Measurements from ENCODE around the gene DTNBP1. TPM values are rescaled to one million over a fixed set of nuclear protein-coding genes. Genes with fewer than 3 reads are reported as not detected.

Gene DTNBP1
- total and polyA plus RNA-seq, 2 donors (not counting 1 experiment from before 2014, with no cell fraction given), result 9.9 to 13.6 TPM

GRCh38 chr6:15577106-15577505 lies 85.7 kb downstream of the DTNBP1 start:
- no peak for DNase-seq (ENCODE audit: low read depth in 2 of 2)
- Histone ChIP-seq H4K20me1 (ENCODE audit: control insufficient read depth, extremely low read depth, insufficient read depth, low read length) (no peaks in the 10 kb centered on the region), H2AFZ (ENCODE audit: low read length) (no peak overlapping the region), H3K9me3 (ENCODE audit: control insufficient read depth, insufficient read depth, low read depth, low read length) (no peaks in the 10 kb centered on the region), H3K4me3 (replicated peaks in 1 of 4; ENCODE audit: control extremely low read depth in 1 of 4, insufficient read depth in 1 of 4, low read depth in 3 of 4, low read length in 4 of 4) (no peak overlapping the region), H3K36me3 (ENCODE audit: control insufficient read depth, insufficient read depth, low read length) (no peaks in the 10 kb centered on the region), H3K27me3 (ENCODE audit: control insufficient read depth, insufficient read depth, low read length) (no peaks in the 10 kb centered on the region), H3K4me2 (ENCODE audit: extremely low read depth, insufficient read depth, low read length) (no peak overlapping the region), H3K27ac (ENCODE audit: insufficient read depth, low read length) (no peak overlapping the region), H3K4me1 (ENCODE audit: control insufficient read depth, extremely low read depth, insufficient read depth, low read length) (no peaks in the 10 kb centered on the region), H3K9ac (ENCODE audit: insufficient read depth, low read length) (no peak overlapping the region), H3K79me2 (ENCODE audit: control insufficient read depth, insufficient read depth, low read length) (no peaks in the 10 kb centered on the region)
- TF ChIP-seq, protein P1, sequence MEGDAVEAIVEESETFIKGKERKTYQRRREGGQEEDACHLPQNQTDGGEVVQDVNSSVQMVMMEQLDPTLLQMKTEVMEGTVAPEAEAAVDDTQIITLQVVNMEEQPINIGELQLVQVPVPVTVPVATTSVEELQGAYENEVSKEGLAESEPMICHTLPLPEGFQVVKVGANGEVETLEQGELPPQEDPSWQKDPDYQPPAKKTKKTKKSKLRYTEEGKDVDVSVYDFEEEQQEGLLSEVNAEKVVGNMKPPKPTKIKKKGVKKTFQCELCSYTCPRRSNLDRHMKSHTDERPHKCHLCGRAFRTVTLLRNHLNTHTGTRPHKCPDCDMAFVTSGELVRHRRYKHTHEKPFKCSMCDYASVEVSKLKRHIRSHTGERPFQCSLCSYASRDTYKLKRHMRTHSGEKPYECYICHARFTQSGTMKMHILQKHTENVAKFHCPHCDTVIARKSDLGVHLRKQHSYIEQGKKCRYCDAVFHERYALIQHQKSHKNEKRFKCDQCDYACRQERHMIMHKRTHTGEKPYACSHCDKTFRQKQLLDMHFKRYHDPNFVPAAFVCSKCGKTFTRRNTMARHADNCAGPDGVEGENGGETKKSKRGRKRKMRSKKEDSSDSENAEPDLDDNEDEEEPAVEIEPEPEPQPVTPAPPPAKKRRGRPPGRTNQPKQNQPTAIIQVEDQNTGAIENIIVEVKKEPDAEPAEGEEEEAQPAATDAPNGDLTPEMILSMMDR (conservative IDR thresholded peaks at IDR 0.05 in 1 of 2, IDR thresholded peaks at IDR 0.05 in 1 of 2; ENCODE audit: low read depth in 1 of 2, low read length in 2 of 2), result no peak
- no peak for TF ChIP-seq EZH2 (IDR thresholded peaks at IDR 0.05; ENCODE audit: low read length, missing control alignments)

DNA sequence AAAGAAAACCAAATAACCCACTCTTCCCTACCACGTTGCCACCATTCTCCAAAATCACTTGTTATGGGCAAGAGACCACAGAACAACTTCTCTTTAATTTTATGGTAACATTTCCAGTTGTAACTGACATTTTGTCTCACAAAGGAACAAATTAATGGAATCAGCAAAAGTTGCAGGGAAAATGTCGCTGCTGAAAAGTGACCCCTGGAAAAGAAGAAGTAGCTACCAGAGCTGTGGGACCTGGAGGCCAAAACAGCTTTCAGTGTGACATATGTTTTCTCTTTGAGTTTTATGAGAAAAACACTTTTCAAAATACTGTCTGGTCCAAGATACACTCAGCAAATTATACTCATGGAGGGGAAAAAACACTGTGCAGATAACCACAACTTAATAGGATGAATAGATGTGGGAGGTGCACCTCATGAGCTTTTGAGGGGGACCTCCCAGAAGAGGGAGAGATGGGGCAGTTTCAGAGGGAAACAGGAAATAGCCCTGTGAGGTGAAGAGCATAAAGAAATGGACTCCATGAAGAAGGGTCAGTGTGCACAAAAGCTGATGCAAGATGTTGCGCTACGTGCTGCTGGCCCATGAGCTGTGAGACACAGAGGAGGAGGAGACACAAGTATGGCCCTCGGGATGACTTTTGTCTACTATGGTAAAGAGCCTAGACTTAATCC lies 87.3 kb downstream of the DTNBP1 start:
- no peaks in the 10 kb centered on the region for H3K36me3 ChIP-seq (ENCODE audit: control insufficient read depth, insufficient read depth, low read length)
- no peaks in the 10 kb centered on the region for H3K9me3 ChIP-seq (ENCODE audit: control insufficient read depth, insufficient read depth, low read depth, low read length)
- H4K20me1 ChIP-seq (ENCODE audit: control insufficient read depth, extremely low read depth, insufficient read depth, low read length), result no peaks in the 10 kb centered on the region
- no peak for TF ChIP-seq EZH2 (IDR thresholded peaks at IDR 0.05; ENCODE audit: low read length, missing control alignments)
- TF ChIP-seq, protein P1 (conservative IDR thresholded peaks at IDR 0.05 in 1 of 2, IDR thresholded peaks at IDR 0.05 in 1 of 2; ENCODE audit: low read depth in 1 of 2, low read length in 2 of 2), result no peak
- DNase-seq (ENCODE audit: low read depth in 2 of 2), result no peak
- no peak overlapping the region for H2AFZ ChIP-seq (ENCODE audit: low read length)
- no peaks in the 10 kb centered on the region for H3K4me1 ChIP-seq (ENCODE audit: control insufficient read depth, extremely low read depth, insufficient read depth, low read length)
- no peak overlapping the region for H3K9ac ChIP-seq (ENCODE audit: insufficient read depth, low read length)
- H3K4me2 ChIP-seq (ENCODE audit: extremely low read depth, insufficient read depth, low read length), result no peak overlapping the region
- no peak overlapping the region for H3K4me3 ChIP-seq (replicated peaks in 1 of 4; ENCODE audit: control extremely low read depth in 1 of 4, insufficient read depth in 1 of 4, low read depth in 3 of 4, low read length in 4 of 4)
- H3K79me2 ChIP-seq (ENCODE audit: control insufficient read depth, insufficient read depth, low read length), result no peaks in the 10 kb centered on the region
- H3K27me3 ChIP-seq (ENCODE audit: control insufficient read depth, insufficient read depth, low read length), result no peaks in the 10 kb centered on the region
- no peak overlapping the region for H3K27ac ChIP-seq (ENCODE audit: insufficient read depth, low read length)

GRCh38 chr6:15574486-15574885 lies 88.3 kb downstream of the DTNBP1 start:
- Histone ChIP-seq H3K4me1 (ENCODE audit: control insufficient read depth, extremely low read depth, insufficient read depth, low read length) (no peaks in the 10 kb centered on the region), H4K20me1 (ENCODE audit: control insufficient read depth, extremely low read depth, insufficient read depth, low read length) (no peaks in the 10 kb centered on the region), H3K9me3 (ENCODE audit: control insufficient read depth, insufficient read depth, low read depth, low read length) (no peaks in the 10 kb centered on the region), H3K36me3 (ENCODE audit: control insufficient read depth, insufficient read depth, low read length) (no peaks in the 10 kb centered on the region), H3K4me2 (ENCODE audit: extremely low read depth, insufficient read depth, low read length) (no peak overlapping the region), H3K27me3 (ENCODE audit: control insufficient read depth, insufficient read depth, low read length) (no peaks in the 10 kb centered on the region), H3K4me3 (replicated peaks in 1 of 4; ENCODE audit: control extremely low read depth in 1 of 4, insufficient read depth in 1 of 4, low read depth in 3 of 4, low read length in 4 of 4) (no peak overlapping the region), H3K9ac (ENCODE audit: insufficient read depth, low read length) (no peak overlapping the region), H3K79me2 (ENCODE audit: control insufficient read depth, insufficient read depth, low read length) (no peaks in the 10 kb centered on the region), H3K27ac (ENCODE audit: insufficient read depth, low read length) (no peak overlapping the region), H2AFZ (ENCODE audit: low read length) (no peak overlapping the region)
- DNase-seq (ENCODE audit: low read depth in 2 of 2), result no peak
- TF ChIP-seq EZH2 (IDR thresholded peaks at IDR 0.05; ENCODE audit: low read length, missing control alignments), result no peak
- TF ChIP-seq, protein P1 (conservative IDR thresholded peaks at IDR 0.05 in 1 of 2, IDR thresholded peaks at IDR 0.05 in 1 of 2; ENCODE audit: low read depth in 1 of 2, low read length in 2 of 2), result no peak
